Neural cell (in vitro differentiated cells): Measurements from ENCODE around the gene TBPL1. TPM values are rescaled to one million over a fixed set of nuclear protein-coding genes. Genes with fewer than 3 reads are reported as not detected.

Experiments
- H2AFZ ChIP-seq: fragments of 200-600, 300-800 bp; sonication (generic), shearing (Covaris generic); 2 replicates; pipeline ENCODE4 v1.6.0; 2014; ENCODE audit warnings: low read depth, mild to moderate bottlenecking, antibody characterized with exemption, low read length, moderate library complexity
- H3F3A ChIP-seq: fragments of 200-600 bp; shearing (Covaris generic); 2 replicates; pipeline ENCODE4 v1.6.1; 2016; ENCODE audit warnings: mild to moderate bottlenecking, moderate library complexity, mixed read lengths, antibody characterized with exemption, low read length; ENCODE audit not compliant: insufficient read depth, poor library complexity, severe bottlenecking
- H3K27ac ChIP-seq: fragments of 200-600, 300-800 bp; sonication (generic), shearing (Covaris generic); 2 replicates; pipeline ENCODE4 v1.5.1; 2014; ENCODE audit warnings: mild to moderate bottlenecking, low read length, moderate library complexity
- H3K27me3 ChIP-seq: fragments of 300-800, 200-600 bp; sonication (generic), shearing (Covaris generic); 2 replicates; pipeline ENCODE4 v1.6.0; 2014; ENCODE audit warnings: mild to moderate bottlenecking, low read depth, low read length, moderate library complexity; ENCODE audit not compliant: insufficient read depth
- H3K36me3 ChIP-seq: fragments of 300-800, 200-600 bp; sonication (generic), shearing (Covaris generic); 2 replicates; pipeline ENCODE4 v1.5.1; 2014; ENCODE audit warnings: mild to moderate bottlenecking, antibody characterized with exemption, low read length, moderate library complexity; ENCODE audit not compliant: insufficient read depth
- H3K4me2 ChIP-seq: fragments of 300-800, 200-600 bp; sonication (generic), shearing (Covaris generic); 2 replicates; pipeline ENCODE4 v1.6.0; 2014; ENCODE audit warnings: mild to moderate bottlenecking, low read length
- H3K4me3 ChIP-seq: fragments of 300-800, 200-600 bp; sonication (generic), shearing (Covaris generic); 2 replicates; pipeline ENCODE4 v1.5.1; 2014; ENCODE audit warnings: mild to moderate bottlenecking, low read length, moderate library complexity
- H3K79me2 ChIP-seq: fragments of 200-600 bp; shearing (Covaris generic); replicated peaks from 2 replicates; pipeline ENCODE4 v1.6.0; 2014; ENCODE audit warnings: mild to moderate bottlenecking, low read length, moderate library complexity; ENCODE audit not compliant: insufficient read depth
- H3K9ac ChIP-seq: fragments of 300-800, 200-600 bp; sonication (generic), shearing (Covaris generic); 2 replicates; pipeline ENCODE4 v1.6.1; 2016; ENCODE audit warnings: mild to moderate bottlenecking, low read length, mixed read lengths
- H3K9me2 ChIP-seq: fragments of 200-600 bp; shearing (Covaris generic); 2 replicates; pipeline ENCODE4 v1.6.1; 2016; ENCODE audit warnings: mild to moderate bottlenecking, low read length, mixed read lengths; ENCODE audit not compliant: insufficient read depth
- H3K9me3 ChIP-seq: fragments of 200-600, 300-800 bp; sonication (generic), shearing (Covaris generic); 2 replicates; pipeline ENCODE4 v1.6.1; 2016; ENCODE audit warnings: mild to moderate bottlenecking, mixed run types, low read length, moderate library complexity, mixed read lengths
- H4K20me1 ChIP-seq: fragments of 200-600 bp; shearing (Covaris generic); 2 replicates; pipeline ENCODE4 v1.6.1; 2016; ENCODE audit warnings: mild to moderate bottlenecking, mixed run types; ENCODE audit not compliant: insufficient read depth
- CTCF ChIP-seq: fragments of 450-650 bp; IDR thresholded peaks from 2 replicates; pipeline ENCODE4 v1.5.1; 2014; ENCODE audit warnings: antibody characterized with exemption, mild to moderate bottlenecking, moderate library complexity; ENCODE audit not compliant: poor library complexity, severe bottlenecking
- EP300 ChIP-seq: fragments of 450-650 bp; conservative IDR thresholded peaks from 2 replicates; pipeline ENCODE4 v1.6.1; 2014; ENCODE audit warnings: antibody characterized with exemption, mild to moderate bottlenecking, moderate library complexity; ENCODE audit not compliant: poor library complexity, severe bottlenecking
- EZH2 ChIP-seq: fragments of 200-600, 300-800 bp; shearing (Covaris generic), sonication (generic); IDR thresholded peaks from 2 replicates; pipeline ENCODE4 v1.6.1; 2014; ENCODE audit warnings: antibody characterized with exemption, low read length, borderline replicate concordance, mild to moderate bottlenecking; ENCODE audit not compliant: insufficient read depth, poor library complexity, severe bottlenecking
- MXI1 ChIP-seq: fragments of 450-650 bp; conservative IDR thresholded peaks from 2 replicates; pipeline ENCODE4 v1.6.1; 2014; ENCODE audit warnings: antibody characterized with exemption, mild to moderate bottlenecking; ENCODE audit not compliant: poor library complexity, severe bottlenecking
- POLR2AphosphoS5 ChIP-seq: IDR thresholded peaks from 2 replicates; pipeline ENCODE4 v1.6.1; 2012
- RAD21 ChIP-seq: fragments of 450-650 bp; conservative IDR thresholded peaks from 2 replicates; pipeline ENCODE4 v1.6.1; 2014; ENCODE audit warnings: antibody characterized with exemption, mild to moderate bottlenecking, moderate library complexity
- REST ChIP-seq: IDR thresholded peaks from 2 replicates; pipeline ENCODE4 v1.6.1; 2012; ENCODE audit warnings: borderline replicate concordance
- SMC3 ChIP-seq: fragments of 450-650 bp; conservative IDR thresholded peaks from 2 replicates; pipeline ENCODE4 v1.6.1; 2014; ENCODE audit warnings: antibody characterized with exemption, mild to moderate bottlenecking, moderate library complexity; ENCODE audit not compliant: poor library complexity
- TAF1 ChIP-seq: IDR thresholded peaks from 2 replicates; pipeline ENCODE4 v1.6.1; 2012; ENCODE audit warnings: low read depth
- polyA plus RNA-seq: library from polyadenylated mRNA; depleted of rRNA; stranded (reverse); fragments of >200 nt; gene quantifications from 2 replicates; pipeline ENCODE4 v1.2.3, GENCODE V29; 2014

The TBPL1 gene
- polyA plus RNA-seq, 1 donor from 2014 or later: 110 TPM

GRCh38 chr6:133964702-133965101, 11.7 kb downstream of the TBPL1 start:
- Histone ChIP-seq H3K27me3 (no peaks in the 10 kb centered on the region), H3K79me2 (peaks cover 74% of the 10 kb centered on the region)

GRCh38 chr6:133965817-133966360, 12.9 kb downstream of the TBPL1 start:
- Histone ChIP-seq H3K4me3 (no peak overlapping the region), H3K9ac (no peak overlapping the region), H3K36me3 (no peaks in the 10 kb centered on the region), H3K27ac (no peak overlapping the region), H4K20me1 (no peaks in the 10 kb centered on the region), H3K27me3 (no peaks in the 10 kb centered on the region), H3K9me2 (no peaks in the 10 kb centered on the region), H3K79me2 (peaks cover 74% of the 10 kb centered on the region), H3F3A (no peaks in the 10 kb centered on the region), H2AFZ (no peak overlapping the region), H3K9me3 (no peaks in the 10 kb centered on the region), H3K4me2 (no peak overlapping the region)
- no peak for TF ChIP-seq EZH2
- no peak for TF ChIP-seq CTCF
- no peak for TF ChIP-seq RAD21
- TF ChIP-seq REST: no peak
- TF ChIP-seq SMC3: no peak

More at GRCh38 chr6:133964702-133965101, 11.7 kb downstream of the TBPL1 start:
- no peaks in the 10 kb centered on the region for H3K9me3 ChIP-seq
- TF ChIP-seq REST: no peak
- TF ChIP-seq EZH2: no peak
- TF ChIP-seq EP300: no peak
- no peak for TF ChIP-seq POLR2AphosphoS5
- no peak for TF ChIP-seq CTCF
- no peak for TF ChIP-seq MXI1
- no peak for TF ChIP-seq SMC3
- no peak for TF ChIP-seq TAF1
- H3K9ac ChIP-seq: no peak overlapping the region
- no peak overlapping the region for H3K27ac ChIP-seq
- H3F3A ChIP-seq: no peaks in the 10 kb centered on the region
- H3K9me2 ChIP-seq: no peaks in the 10 kb centered on the region
- no peak overlapping the region for H3K4me3 ChIP-seq
- no peaks in the 10 kb centered on the region for H3K36me3 ChIP-seq
- no peaks in the 10 kb centered on the region for H4K20me1 ChIP-seq
- H2AFZ ChIP-seq: no peak overlapping the region
- no peak overlapping the region for H3K4me2 ChIP-seq
